Epidermal melanocyte (primary cell): ENCODE data around the gene FBXL16.
"Not testable (repeated sequence)": the region's sequence is repeated elsewhere in the genome, so short reads cannot be mapped to it uniquely, and the experiment has no call there.

ENCODE experiments used
- DNase-seq: peaks from one replicate; pipeline ENCODE4 v3.0.0; 2011; ENCODE audit warnings: low spot score; ENCODE audit not compliant: insufficient read length

The FBXL16 gene

DNA sequence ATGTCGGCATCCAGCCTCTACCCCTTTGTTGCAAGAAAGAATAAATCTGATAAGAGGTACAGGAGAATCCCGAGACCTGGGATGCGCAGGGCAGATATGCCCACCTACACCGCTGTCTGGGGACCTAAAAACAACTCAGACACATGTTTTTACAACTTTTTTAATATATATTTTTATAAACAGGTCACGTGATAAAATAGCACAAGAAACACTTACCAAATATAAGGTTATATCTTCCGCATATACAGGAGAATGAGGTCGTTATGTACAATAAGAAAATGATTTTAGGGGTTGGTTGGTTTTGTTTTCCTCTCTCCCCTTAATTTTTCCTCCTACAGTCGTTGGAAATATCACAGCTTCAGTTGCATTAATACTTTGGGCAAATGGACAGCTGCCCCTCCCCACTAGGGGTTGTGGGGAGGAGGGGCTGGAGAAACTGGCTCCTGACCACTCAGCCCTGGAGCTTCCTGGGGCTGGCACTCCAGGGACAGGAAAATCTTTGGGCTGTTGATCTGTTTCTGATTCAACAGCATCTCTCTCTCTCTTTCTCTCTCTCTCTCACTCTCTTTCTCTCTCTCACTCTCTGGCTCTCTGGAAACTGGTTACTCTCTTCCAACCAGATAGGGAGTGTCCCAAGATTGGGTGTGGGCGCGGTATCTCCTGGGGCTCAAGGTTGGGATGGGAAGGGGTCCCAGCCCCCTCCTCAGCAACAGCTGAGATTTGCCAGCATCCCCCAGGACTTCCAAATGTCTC lies 13.1 kb downstream of the FBXL16 start:
- DNase-seq, result peak; percentile 16

DNA sequence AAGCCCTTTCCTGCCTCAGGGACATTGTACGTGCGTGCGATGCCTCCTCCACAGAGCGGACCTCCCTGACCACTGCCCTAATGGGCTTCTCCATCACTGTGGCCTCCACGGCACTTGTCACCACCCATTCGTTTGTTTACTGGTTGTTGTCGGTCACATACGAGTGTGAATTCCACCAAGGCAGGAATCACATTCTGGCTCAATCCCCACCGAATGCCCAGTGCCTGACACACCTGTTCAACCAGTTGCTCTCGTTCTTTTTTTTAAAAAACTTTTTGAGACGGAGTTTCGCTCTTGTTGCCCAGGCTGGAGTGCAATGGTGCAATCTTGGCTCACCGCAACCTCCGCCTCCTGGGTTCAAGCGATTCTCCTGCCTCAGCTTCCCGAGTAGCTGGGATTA lies 14.4 kb downstream of the FBXL16 start:
- DNase-seq, result not testable (repeated sequence)

DNA sequence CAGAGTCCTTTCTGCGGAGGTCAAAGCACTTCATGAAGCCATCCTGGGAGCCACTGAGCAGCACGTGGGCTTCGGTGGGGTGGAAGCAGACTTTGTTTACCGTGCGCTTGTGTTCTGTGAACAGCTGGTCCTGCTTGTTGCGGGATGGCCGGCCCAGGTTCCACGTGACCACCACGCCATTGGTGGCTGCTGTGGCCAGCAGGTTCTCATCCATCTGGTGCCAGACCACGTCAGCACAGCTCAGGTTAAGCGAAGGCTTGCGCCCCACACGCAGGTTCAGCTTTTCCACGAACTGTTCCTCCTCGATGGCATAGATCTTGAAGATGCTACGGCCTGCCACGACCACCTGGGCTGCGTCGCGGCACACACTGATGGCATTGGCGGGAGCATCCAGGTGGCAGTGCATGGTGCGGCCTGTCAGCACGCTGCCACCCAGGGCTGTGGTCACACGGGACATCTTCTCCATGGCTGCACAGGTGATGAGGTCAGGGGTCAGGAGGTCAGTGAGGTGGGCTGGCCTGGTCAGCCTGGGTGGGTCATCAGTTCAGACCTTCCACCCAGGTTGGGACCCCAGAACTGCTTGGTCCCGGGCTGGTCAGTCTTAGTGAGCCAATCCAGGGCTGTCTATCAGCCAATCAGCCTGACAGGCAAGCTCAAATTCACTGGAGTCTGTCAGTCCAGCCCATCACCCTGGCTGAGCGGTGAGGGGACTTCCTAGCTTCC lies 16.3 kb downstream of the FBXL16 start:
- DNase-seq, result no peak

DNA sequence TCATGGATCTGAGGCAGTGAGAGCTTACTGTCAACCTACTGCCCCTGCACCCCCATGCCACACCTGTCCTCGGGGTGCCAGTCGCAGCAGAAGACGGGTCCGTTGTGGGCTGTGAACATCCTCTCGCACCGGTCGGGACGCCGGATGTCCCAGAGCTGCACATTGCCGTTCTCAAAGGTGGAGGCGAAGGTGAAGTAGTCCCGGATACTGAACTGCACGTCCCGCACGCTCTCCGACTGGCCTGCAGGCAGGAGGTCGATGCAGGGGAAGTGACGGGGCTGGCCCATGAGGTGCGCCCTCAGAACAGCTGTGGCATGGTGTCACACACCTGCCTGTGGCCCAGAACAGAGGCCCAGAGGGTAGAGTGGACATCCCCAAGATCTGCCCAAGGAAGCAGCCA lies 18.1 kb downstream of the FBXL16 start:
- no peak for DNase-seq

DNA sequence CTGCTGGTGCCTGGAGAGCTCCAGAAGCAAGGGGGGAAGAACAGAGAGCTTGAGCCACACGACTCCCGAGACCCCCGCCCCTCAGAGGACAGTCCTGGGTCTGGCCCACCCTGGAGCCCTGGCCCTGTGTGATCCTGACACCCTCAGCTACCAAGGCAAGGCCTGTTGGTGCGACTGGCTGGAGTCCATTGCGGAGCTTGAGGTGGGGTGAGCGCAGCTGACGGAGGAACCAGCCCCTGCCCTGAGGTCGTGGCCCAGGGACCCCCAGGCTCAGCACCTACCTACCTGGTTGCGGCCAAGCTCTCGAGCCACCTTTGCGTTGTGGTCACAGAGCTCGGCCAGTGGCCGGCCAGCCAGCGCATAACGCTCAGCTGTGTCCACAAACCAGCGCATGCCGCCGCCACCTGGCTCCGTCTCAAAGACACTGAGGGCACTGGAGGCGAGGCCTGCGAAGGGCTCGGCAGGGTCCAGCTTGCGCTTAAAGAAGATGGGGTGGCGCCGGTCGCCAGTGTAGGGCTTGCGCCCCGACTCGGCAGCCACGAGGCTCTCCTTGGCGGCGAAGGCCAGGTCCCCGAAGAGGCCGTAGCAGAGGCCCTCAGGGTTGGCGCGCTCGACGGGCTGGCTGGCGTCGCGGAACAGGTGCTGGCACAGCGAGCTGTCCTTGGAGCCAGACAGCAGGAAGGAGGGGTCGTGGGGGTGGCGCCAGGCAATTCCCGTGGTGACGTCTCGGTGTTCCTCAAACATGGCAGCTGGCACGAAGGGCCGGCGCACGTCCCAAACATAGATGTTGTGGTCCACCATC lies 18.9 kb downstream of the FBXL16 start:
- no peak for DNase-seq

DNA sequence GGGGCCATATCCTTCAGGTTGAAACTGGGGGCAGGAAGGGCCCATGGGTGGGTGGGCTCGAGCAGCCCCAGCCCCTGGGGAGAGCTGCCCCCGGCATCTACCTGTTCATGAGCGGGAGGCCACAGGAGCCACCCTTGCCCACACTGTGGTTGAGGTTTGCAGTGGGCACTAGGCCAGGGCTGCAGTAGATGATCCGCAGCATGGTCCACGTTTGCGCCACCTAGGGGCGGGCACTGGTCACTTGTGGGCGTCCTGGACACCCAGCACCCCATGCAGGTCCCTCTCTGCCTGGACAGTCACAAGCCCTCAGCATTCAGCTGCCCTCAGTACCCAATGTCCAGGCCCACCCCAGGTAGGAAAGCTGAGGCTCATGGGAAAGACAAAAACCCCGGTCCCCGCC lies 19.6 kb downstream of the FBXL16 start:
- no peak for DNase-seq

DNA sequence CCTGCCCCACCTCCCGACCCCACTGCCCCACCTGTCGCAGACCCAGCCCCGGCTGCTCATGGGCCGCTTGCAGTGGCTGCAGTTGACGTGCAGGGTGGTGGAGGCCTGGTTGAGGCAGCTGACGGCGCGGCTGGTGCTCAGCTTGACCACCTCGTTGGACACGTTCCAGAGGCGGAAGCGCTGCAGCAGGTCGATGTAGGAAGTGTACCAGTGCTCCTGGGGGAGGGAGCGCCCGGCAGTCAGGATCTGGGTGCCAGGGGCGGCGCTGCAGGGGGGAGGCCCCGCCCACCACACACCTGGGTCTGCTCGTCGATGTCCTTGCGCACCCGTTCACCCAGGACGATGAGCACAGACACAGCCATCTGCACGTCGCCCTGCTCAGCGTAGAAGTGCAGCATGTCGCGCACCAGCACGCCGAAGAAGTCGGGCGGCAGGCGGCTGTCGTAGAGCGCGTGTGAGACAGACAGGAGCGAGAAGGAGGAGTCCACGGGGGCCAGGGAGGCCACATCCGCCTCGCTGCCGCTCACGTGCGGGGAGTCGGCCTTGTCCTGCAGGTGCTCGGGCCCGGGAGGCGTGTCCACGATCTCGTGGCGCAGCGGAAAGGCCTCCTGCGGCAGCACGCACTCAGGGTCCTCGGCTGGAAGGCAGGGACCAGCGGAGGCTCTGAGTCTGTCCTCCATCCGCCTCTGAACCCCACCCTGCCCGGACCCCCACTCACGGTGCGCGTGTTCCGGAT lies 20.5 kb downstream of the FBXL16 start:
- no peak for DNase-seq

DNA sequence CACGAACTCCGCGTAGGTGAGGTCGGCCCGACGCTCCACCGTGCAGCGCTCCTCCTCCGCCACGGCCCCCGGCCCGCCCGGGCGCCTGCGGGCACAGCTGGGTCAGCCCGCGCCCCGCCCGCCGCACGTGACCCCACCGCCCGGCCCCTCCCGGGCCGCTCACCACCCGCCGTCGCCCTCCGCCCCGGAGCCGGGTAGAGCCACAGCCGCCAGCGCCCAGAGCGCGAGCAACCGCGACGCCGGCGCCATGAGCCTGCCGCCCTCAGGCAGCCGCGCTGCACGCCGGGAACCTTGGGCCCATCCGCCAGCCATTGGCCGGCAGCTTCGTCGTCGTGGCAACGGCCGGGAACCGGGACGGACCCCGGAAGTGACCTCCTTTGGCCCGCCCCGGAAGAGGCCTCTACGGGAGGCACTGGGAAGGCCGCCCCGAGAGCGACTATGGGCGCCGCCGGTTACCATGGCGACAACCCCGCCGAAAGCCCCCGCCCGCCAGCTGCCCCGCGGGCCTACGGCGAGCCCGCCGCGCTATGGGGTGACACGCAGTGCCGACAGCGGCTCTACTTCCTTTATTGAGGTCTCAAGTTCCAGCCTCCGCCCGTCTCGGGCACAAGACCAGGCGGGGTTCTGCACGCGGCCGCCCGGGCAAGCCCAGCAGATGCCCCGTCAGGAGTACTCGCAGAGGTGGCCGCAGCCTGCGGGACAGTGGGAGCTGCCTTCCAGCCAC lies 21.4 kb downstream of the FBXL16 start, which contains the start of gene JMJD8:
TSS of gene JMJD8 (minus strand) at position 264 of the 724 bp plus-strand sequence. CDS start at position 249, 15 bp downstream.
- peak; percentile 99 for DNase-seq

DNA sequence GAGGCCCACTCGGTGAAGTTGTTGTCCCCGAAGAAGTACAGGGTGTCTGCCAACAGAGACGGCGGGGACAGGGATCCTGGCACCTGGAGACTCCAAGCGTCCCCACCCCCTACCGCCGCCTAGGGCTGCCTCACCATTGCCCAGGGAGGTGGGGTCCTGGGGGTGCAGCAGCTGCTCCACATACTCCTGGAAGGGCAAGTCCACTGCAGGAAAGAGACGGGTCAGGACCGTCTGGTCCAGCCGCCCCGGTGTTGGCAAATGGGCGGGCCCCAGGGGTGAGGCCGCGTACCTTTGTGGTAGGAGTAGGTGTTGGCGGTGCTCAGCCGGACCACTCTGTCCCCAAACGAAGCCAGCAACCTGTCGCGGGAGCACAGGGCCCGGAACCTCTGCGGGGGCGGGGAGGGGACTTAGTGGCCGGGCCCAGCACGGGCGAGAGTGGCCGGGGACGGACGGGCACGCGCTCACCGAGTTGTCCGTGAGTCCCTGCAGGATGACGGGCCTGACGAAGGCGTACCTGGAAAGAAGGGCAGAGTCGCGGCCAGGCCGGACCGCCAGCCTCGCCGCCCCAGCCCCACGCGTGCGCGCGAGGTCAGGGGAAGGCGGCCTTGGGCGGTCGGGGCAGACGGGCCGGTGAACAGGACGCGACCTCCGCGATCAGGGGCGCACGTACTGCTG lies 22.1 kb downstream of the FBXL16 start:
- DNase-seq, result no peak

DNA sequence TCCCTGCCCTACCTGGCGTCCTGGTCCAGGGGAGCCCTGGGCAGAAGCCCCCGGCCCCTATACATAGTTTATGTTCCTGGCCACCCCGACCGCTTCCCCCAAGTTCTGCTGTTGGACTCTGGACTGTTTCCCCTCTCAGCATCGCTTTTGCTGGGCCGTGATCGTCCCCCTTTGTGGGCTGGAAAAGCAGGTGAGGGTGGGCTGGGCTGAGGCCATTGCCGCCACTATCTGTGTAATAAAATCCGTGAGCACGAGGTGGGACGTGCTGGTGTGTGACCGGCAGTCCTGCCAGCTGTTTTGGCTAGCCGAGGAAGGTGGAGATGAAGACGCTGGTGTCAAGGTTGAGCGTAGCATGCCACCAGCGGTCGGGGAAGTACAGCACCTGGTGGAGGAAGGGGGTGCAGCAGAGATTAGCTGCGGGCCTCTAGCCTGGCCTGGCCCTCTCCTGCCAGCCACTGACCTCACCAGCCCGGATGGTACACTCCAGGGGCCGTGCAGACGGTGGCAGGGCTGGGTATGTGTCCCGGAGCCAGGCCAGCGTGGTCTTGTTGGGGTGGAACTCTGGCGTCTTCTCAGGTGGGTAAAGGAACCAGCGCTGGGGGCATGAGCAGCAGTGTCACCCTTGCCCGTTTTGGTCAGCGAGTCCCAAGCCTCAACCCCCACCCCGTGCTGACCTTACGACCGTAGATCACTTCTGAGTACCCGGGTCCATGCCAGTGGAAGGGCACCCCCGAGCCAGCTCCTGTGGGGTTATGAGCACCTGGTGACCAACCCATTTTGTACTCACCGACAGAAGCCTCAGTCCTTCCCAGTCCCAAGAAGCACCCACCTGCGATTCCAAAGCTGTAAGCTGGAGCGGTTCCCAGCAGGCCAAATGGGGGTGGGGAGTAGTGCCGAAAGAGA lies 22.9 kb downstream of the FBXL16 start:
- DNase-seq, result no peak

DNA sequence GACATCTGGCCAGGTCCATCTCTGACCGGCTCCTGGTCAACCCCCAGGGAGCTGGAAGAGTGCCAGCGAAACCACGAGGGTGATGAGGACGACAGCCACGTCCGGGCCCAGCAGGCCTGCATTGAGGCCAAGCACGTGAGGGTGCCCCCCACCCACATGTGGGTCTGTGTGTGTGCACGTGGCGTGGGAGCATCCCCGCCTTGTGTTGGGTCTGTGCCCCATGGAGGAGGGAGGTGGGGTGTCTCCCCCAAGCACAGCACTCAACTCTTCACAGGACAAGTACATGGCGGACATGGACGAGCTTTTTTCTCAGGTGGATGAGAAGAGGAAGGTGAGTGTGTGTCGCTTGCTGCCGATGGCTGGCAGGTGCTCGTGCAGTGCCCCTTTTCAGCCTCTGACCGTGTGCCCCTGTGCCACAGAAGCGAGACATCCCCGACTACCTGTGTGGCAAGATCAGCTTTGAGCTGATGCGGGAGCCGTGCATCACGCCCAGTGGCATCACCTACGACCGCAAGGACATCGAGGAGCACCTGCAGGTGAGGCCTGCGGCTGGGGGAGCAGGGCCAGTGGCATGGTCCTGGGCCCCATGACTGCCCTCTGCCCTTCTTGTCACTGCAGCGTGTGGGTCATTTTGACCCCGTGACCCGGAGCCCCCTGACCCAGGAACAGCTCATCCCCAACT lies 23.7 kb downstream of the FBXL16 start:
- no peak for DNase-seq

DNA sequence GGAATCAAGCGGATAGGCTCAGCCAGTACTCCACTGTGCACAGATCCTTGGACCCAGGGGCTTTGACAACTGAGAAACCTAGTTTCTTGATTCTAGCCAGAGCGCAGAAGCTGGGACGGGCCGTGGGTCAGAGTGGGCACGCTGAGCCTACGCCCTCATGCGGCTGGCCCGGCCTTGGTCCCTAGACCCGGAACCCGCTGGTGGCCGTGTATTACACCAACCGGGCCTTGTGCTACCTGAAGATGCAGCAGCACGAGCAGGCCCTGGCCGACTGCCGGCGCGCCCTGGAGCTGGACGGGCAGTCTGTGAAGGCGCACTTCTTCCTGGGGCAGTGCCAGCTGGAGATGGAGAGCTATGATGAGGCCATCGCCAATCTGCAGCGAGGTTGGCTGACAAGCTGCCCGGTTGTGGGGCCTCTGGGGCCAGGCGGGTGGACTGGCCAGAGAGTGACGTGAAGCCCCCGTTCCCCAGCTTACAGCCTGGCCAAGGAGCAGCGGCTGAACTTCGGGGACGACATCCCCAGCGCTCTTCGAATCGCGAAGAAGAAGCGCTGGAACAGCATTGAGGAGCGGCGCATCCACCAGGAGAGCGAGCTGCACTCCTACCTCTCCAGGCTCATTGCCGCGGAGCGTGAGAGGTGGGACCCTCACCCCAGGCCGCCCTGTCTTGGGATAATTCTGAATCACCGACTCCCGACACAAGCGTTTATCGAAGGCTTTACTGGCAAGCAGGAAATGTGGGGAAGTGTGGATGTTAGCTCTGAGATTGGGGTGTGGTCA lies 24.4 kb downstream of the FBXL16 start:
- no peak for DNase-seq

DNA sequence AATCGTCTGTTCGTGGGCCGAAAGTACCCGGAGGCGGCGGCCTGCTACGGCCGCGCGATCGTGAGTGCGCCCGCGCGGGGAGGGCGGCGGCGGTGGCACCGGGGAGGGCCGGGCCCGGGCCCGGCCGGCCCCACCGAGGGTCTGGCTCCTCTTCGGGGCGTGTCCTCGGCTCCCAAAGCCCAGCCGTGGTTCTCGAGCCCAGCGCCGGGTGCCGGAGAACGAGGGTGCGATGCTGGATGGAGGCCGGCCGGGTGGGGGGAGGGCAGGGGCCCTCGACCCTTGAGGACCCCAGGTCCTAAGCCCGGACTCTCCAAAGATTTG lies 25.0 kb downstream of the FBXL16 start:
- no peak for DNase-seq

DNA sequence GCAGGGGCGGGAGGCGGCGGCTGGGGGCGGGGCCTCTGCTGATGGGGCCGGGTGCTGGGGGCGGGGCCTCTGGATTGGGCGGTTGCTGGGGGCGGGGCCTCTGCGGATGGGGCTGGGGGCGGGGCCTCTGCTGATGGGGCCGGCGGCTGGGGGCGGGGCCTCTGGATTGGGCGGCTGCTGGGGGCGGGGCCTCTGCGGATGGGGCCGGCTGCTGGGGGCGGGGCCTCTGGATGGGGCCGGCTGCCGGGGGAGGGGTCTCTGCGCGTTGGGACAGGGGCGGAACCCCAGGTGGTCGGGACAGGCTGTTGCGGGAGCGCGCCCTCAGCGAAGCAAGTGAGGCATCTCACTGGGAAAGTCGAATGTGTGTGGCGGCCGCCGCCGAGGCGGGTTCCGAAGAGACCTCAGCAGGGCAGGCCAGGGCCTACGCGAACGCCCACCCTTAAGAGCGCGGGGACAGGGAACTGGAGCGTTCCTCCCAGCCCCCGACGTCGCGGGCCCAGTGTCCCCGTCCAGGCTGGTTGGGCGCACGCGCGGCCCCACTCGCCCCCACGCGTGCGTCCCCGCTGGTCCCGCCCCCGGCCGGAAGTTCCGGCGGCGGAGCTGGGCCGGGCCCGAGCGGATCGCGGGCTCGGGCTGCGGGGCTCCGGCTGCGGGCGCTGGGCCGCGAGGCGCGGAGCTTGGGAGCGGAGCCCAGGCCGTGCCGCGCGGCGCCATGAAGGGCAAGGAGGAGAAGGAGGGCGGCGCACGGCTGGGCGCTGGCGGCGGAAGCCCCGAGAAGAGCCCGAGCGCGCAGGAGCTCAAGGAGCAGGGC lies 25.6 kb downstream of the FBXL16 start, which contains the start of gene STUB1:
TSS of gene STUB1 (plus strand) at position 597 of the 811 bp plus-strand sequence. CDS start at position 713, 116 bp downstream.
- DNase-seq, result no peak

DNA sequence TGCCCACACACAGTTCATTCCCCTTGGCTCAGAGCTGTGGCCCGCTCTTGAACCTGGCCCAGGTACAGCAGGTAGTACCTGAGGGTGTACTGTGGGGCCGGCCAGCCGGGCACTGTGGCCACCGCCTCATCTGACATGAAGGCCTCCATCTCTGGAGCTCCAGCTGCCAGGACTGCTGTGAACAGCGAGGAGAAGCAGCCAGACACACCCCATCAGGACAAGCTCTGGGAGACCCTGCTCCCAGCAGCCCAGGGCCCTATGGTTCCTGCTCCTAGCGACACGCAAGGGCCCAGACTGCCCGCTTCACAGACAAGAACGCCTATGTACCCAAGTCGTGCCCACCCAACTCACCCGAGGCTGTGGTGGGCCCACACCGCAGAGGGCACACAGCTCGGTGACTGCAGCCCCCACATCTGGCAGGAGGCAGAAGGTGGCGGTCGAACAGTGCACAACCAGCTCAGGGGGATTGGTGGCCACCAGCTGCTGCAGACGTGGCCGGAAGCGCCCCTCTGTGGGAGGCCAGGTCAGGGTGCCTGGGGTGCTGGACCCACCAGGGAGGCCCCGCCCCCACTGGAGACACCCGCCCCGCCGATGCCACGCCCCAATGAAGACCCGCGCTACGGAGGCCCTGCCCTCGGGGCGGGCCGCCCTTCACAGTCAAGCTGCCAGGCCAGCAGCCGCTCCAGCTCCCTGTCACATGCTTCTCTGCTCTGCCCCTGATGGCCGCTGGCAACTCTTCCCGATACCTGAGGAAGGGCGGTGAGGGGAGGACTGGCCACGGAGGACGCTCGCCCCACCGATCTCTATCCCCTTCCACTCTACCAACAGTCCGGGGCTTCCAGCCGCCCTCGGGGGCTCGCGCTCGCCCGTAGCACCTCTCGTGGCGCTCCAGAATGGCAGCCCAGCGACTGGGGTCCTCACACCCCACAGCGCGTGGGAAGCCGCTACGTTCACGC lies 26.5 kb downstream of the FBXL16 start:
- DNase-seq, result no peak
